Endothelial cell of umbilical vein (primary cell): ENCODE results near the gene SLC16A6. TPM values are rescaled to one million over a fixed set of nuclear protein-coding genes. Genes with fewer than 3 reads are reported as not detected.

ENCODE experiments used
- BruUV-seq: library from RNA; stranded (reverse); fragments of 400-500 nt; replicated peaks from 2 replicates; lab custom pipeline; 2021; lab: Mats Ljungman, UMichigan
- CTCF ChIA-PET: fragments of 300-600, 350-600 bp; sonication (Branson Sonifier 250); formaldehyde crosslinking; loops from one replicate; lab custom pipeline; 2021; ENCODE audit warnings: antibody characterized with exemption, inconsistent platforms; lab: Charles Lee
- POLR2A ChIA-PET: fragments of 300-600, 350-600 bp; sonication (Branson Sonifier 250); formaldehyde crosslinking; loops from one replicate; lab custom pipeline; 2021; ENCODE audit warnings: antibody characterized with exemption, inconsistent platforms; lab: Charles Lee
- DNase-seq: peaks from one replicate; pipeline ENCODE4 v3.0.0-alpha.2; 2011; ENCODE audit warnings: low read depth, low spot score
- FAIRE-seq: peaks from 2 replicates; lab custom pipeline; 2011; peaks lifted over from hg19 to GRCh38; lab: Jason Lieb, UNC
- H2AFZ ChIP-seq: 2 replicates; pipeline ENCODE4 v1.6.0; 2012; ENCODE audit warnings: low read depth, low read length, control low read depth, inconsistent platforms
- H3K27ac ChIP-seq: 2 replicates; pipeline ENCODE4 v1.5.1; 2011; ENCODE audit warnings: low read depth, mild to moderate bottlenecking, control low read depth, low read length, moderate library complexity; ENCODE audit not compliant: insufficient read depth
- H3K27me3 ChIP-seq, 2 experiments: 2 replicates each; pipeline versions ENCODE4 v1.6.0 to v1.6.1; 2011; ENCODE audit warnings: low read length in 2 of 2, mixed read lengths in 1 of 2; ENCODE audit not compliant: control insufficient read depth in 2 of 2, insufficient read depth in 2 of 2
- H3K36me3 ChIP-seq, 2 experiments: 2 replicates in 1 of 2; 3 replicates in 1 of 2; pipeline ENCODE4 v1.5.1; 2011; ENCODE audit warnings: low read length in 2 of 2, mild to moderate bottlenecking in 1 of 2, moderate library complexity in 1 of 2; ENCODE audit not compliant: control insufficient read depth in 2 of 2, insufficient read depth in 2 of 2; ENCODE audit errors: extremely low read depth in 1 of 2
- H3K4me1 ChIP-seq: 3 replicates; pipeline ENCODE4 v1.5.1; 2011; ENCODE audit warnings: mild to moderate bottlenecking, low read length; ENCODE audit not compliant: control insufficient read depth, insufficient read depth; ENCODE audit errors: extremely low read depth
- H3K4me2 ChIP-seq: 2 replicates; pipeline ENCODE4 v1.6.1; 2011; ENCODE audit warnings: low read length, control low read depth, mixed read lengths; ENCODE audit not compliant: insufficient read depth
- H3K4me3 ChIP-seq, 3 experiments: fragments of 200-600 bp in 1 of 3; sonication (generic), shearing (Covaris generic) in 1 of 3; replicated peaks in 1 of 3; 2 replicates each; pipeline ENCODE4 v1.5.1; 2011 to 2016; ENCODE audit warnings: control low read depth in 3 of 3, low read length in 3 of 3, mild to moderate bottlenecking in 2 of 3, inconsistent platforms in 1 of 3, low read depth in 1 of 3, moderate library complexity in 1 of 3; ENCODE audit not compliant: insufficient read depth in 1 of 3
- H3K79me2 ChIP-seq: 2 replicates; pipeline ENCODE4 v1.6.0; 2012; ENCODE audit warnings: low read length, inconsistent platforms; ENCODE audit not compliant: control insufficient read depth, insufficient read depth
- H3K9ac ChIP-seq: replicated peaks from 2 replicates; pipeline ENCODE3; 2011; ENCODE audit warnings: low read length, control low read depth; ENCODE audit not compliant: insufficient read depth; ENCODE audit errors: extremely low read depth
- H3K9me1 ChIP-seq: replicated peaks from 3 replicates; pipeline ENCODE4 v1.6.0; 2011; ENCODE audit warnings: mild to moderate bottlenecking, low read length; ENCODE audit not compliant: control insufficient read depth, insufficient read depth; ENCODE audit errors: extremely low read depth
- H3K9me3 ChIP-seq: replicated peaks from 2 replicates; pipeline ENCODE4 v1.5.1; 2012; ENCODE audit warnings: low read length, inconsistent platforms; ENCODE audit not compliant: control insufficient read depth, insufficient read depth
- H4K20me1 ChIP-seq: replicated peaks from 2 replicates; pipeline ENCODE3; 2011; ENCODE audit warnings: mild to moderate bottlenecking, low read length; ENCODE audit not compliant: control insufficient read depth, insufficient read depth; ENCODE audit errors: extremely low read depth
- FOS ChIP-seq: IDR thresholded peaks from 2 replicates; pipeline ENCODE4 v1.6.1; 2011; ENCODE audit warnings: mild to moderate bottlenecking, low read length, moderate library complexity, borderline replicate concordance; ENCODE audit not compliant: insufficient read depth
- GATA2 ChIP-seq: IDR thresholded peaks from 2 replicates; pipeline ENCODE4 v1.7.0; 2011; ENCODE audit warnings: low read depth, mild to moderate bottlenecking, moderate library complexity, mixed read lengths, low read length; ENCODE audit not compliant: insufficient read length, insufficient read depth
- MYC ChIP-seq: IDR thresholded peaks from one replicate; pipeline ENCODE4 v1.6.1; 2011; ENCODE audit warnings: mild to moderate bottlenecking, low read depth, low read length
- dilution Hi-C: fragments of 300-500 bp; cut with MboI; formaldehyde crosslinking; loops from one replicate; pipeline ENCODE4 v1.15.0; 2019; ENCODE audit warnings: low sequenced_read_pairs; ENCODE audit not compliant: extremely low pct_ligation_motif_present
- intact Hi-C: fragments of 100-400 bp; cut with micrococcal nuclease; formaldehyde crosslinking; loops from one replicate; pipeline ENCODE4 v1.10.0; 2022
- polyA plus RNA-seq, 4 experiments: library from polyadenylated mRNA; depleted of rRNA in 3 of 4; stranded (reverse) in 3 of 4; unstranded in 1 of 4; fragments of >200 nt; gene quantifications; 2 replicates each; pipeline versions ENCODE4 v1.2.1 to v1.2.3, GENCODE V29; 2011 to 2012; ENCODE audit warnings: missing spikeins in 1 of 4
- total RNA-seq: library from RNA; stranded (reverse); gene quantifications from 2 replicates; pipeline ENCODE4 v1.2.3, GENCODE V29; 2021
- TF ChIP-seq, protein P1 (sequence below), 2 donors: IDR thresholded peaks; 1 replicate in 1 of 2; 2 replicates in 1 of 2; pipeline ENCODE4 v1.5.1; 2011; ENCODE audit warnings: low read length in 2 of 2, mild to moderate bottlenecking in 2 of 2, moderate library complexity in 2 of 2, control low read depth in 1 of 2, inconsistent platforms in 1 of 2, low read depth in 1 of 2; ENCODE audit not compliant: insufficient read depth in 1 of 2; ENCODE audit errors: extremely low read depth in 1 of 2

Gene SLC16A6
- total and polyA plus RNA-seq, 2 donors (not counting 3 experiments of a cell fraction or from before 2014, with no cell fraction given): 0.65 to 0.91 TPM

GRCh38 chr17:68324114-68324513, 33.2 kb upstream of the SLC16A6 start:
- Histone ChIP-seq H3K9me3 (no peaks in the 10 kb centered on the region), H3K27me3 (no peaks in the 10 kb centered on the region), H3K9me1 (no peaks in the 10 kb centered on the region), H3K4me1 (no peaks in the 10 kb centered on the region), H3K27ac (no peak overlapping the region), H4K20me1 (no peaks in the 10 kb centered on the region), H3K79me2 (no peaks in the 10 kb centered on the region), H2AFZ (no peak overlapping the region), H3K4me2 (no peak overlapping the region), H3K36me3 (no peaks in the 10 kb centered on the region), H3K4me3 (no peak overlapping the region), H3K9ac (no peak overlapping the region)
- no TSS peak for BruUV-seq
- ChIA-PET CTCF (interaction anchor here (1.0 to 3.8 kb wide), 4 partner anchors 9 to 75 kb away, joined by 3 to 14 read pairs (median 3); no protein-coding TSS in a partner anchor), POLR2A (no interaction called here)
- dilution Hi-C loops: no loop called here
- peak; percentile 74 for FAIRE-seq
- intact Hi-C loops: no loop called here
- TF ChIP-seq FOS: peak; percentile 46
- no peak for TF ChIP-seq MYC
- DNase-seq: peak; percentile 64

GRCh38 chr17:68322630-68323029, 31.7 kb upstream of the SLC16A6 start:
- Histone ChIP-seq H3K27me3 (no peaks in the 10 kb centered on the region), H3K79me2 (no peaks in the 10 kb centered on the region), H3K4me3 (no peak overlapping the region), H4K20me1 (no peaks in the 10 kb centered on the region), H3K9ac (no peak overlapping the region), H3K9me1 (no peaks in the 10 kb centered on the region), H3K9me3 (no peaks in the 10 kb centered on the region), H2AFZ (no peak overlapping the region), H3K36me3 (no peaks in the 10 kb centered on the region), H3K4me1 (no peaks in the 10 kb centered on the region), H3K4me2 (no peak overlapping the region), H3K27ac (no peak overlapping the region)
- FAIRE-seq: no peak
- intact Hi-C loops: no loop called here
- no TSS peak for BruUV-seq
- CTCF ChIA-PET: interaction anchor here (1.6 to 3.8 kb wide), 2 partner anchors 18 to 76 kb away, joined by 3 to 14 read pairs; no protein-coding TSS in a partner anchor
- TF ChIP-seq FOS (no peak), GATA2 (no peak)
- TF ChIP-seq, protein P1, sequence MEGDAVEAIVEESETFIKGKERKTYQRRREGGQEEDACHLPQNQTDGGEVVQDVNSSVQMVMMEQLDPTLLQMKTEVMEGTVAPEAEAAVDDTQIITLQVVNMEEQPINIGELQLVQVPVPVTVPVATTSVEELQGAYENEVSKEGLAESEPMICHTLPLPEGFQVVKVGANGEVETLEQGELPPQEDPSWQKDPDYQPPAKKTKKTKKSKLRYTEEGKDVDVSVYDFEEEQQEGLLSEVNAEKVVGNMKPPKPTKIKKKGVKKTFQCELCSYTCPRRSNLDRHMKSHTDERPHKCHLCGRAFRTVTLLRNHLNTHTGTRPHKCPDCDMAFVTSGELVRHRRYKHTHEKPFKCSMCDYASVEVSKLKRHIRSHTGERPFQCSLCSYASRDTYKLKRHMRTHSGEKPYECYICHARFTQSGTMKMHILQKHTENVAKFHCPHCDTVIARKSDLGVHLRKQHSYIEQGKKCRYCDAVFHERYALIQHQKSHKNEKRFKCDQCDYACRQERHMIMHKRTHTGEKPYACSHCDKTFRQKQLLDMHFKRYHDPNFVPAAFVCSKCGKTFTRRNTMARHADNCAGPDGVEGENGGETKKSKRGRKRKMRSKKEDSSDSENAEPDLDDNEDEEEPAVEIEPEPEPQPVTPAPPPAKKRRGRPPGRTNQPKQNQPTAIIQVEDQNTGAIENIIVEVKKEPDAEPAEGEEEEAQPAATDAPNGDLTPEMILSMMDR (IDR thresholded peaks at IDR 0.05; ENCODE audit: extremely low read depth in 1 of 2, insufficient read depth in 1 of 2, low read depth in 1 of 2, low read length in 2 of 2): no peak
- DNase-seq: no peak
- dilution Hi-C loops: no loop called here
- POLR2A ChIA-PET: no interaction called here
